ENCODE data around the gene EPS15.

GRCh38 chr1:51518033-51518585 is 957 bp downstream of the EPS15 start:
- TF ChIP-seq CTCF (IDR thresholded peaks at IDR 0.05) (no peak), POLR2A (IDR thresholded peaks at IDR 0.05) (no peak)

All from adrenal gland (tissue), 5 donors.